Measurements from ENCODE around the gene SHB.

The SHB gene

GRCh38 chr9:38068701-38069628 lies at the start of gene SHB:
SHB (minus strand) TSS chr9:38069227; CDS start chr9:38068645, 582 bp downstream.
- Histone ChIP-seq H3K27me3 (ENCODE audit: control insufficient read depth, insufficient read depth, low read length) (no peaks in the 10 kb centered on the region), H3K4me1 (ENCODE audit: control insufficient read depth, insufficient read depth, low read length) (peaks cover 40% of the 10 kb centered on the region), H3K4me3 (ENCODE audit: low read length) (peak within 1 kb of the TSS; percentile 61), H3K9ac (ENCODE audit: low read length) (peak within 1 kb of the TSS; percentile 86), H3K36me3 (ENCODE audit: control insufficient read depth, insufficient read depth, low read length) (no peaks in the 10 kb centered on the region), H3K9me3 (ENCODE audit: control insufficient read depth, low read length) (no peaks in the 10 kb centered on the region)

GRCh38 chr9:38117651-38118050 lies 48.6 kb upstream of the SHB start:
- peaks cover 26% of the 10 kb centered on the region for H3K4me1 ChIP-seq (ENCODE audit: control insufficient read depth, insufficient read depth, low read length)
- no peak overlapping the region for H3K9ac ChIP-seq (ENCODE audit: low read length)
- H3K4me3 ChIP-seq (ENCODE audit: low read length), result no peak overlapping the region
- H3K27me3 ChIP-seq (ENCODE audit: control insufficient read depth, insufficient read depth, low read length), result no peaks in the 10 kb centered on the region
- H3K36me3 ChIP-seq (ENCODE audit: control insufficient read depth, insufficient read depth, low read length), result no peaks in the 10 kb centered on the region
- no peaks in the 10 kb centered on the region for H3K9me3 ChIP-seq (ENCODE audit: control insufficient read depth, low read length)

DNA sequence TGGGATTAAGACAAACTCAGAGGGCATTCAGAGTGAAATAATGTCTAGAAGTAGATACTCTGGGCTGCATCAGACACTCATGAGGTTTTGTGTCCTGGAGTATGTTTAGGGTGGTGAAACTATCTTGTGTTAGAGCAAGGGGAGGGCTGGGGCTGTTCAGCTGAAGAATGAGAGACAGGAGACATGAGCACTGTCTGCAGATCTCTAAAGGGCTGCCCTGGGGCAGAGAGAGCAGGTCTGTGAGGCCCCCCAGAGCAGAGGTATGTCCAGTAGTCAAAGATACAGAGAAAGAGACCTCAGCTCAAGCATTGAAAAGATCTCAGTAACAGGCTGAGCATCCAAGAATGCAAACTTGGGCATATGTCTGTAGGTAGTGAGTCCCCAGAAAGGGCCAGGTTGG lies 45.9 kb upstream of the SHB start:
- no peaks in the 10 kb centered on the region for H3K27me3 ChIP-seq (ENCODE audit: control insufficient read depth, insufficient read depth, low read length)
- no peaks in the 10 kb centered on the region for H3K36me3 ChIP-seq (ENCODE audit: control insufficient read depth, insufficient read depth, low read length)
- H3K4me1 ChIP-seq (ENCODE audit: control insufficient read depth, insufficient read depth, low read length), result peaks cover 14% of the 10 kb centered on the region
- H3K9ac ChIP-seq (ENCODE audit: low read length), result no peak overlapping the region
- H3K9me3 ChIP-seq (ENCODE audit: control insufficient read depth, low read length), result no peaks in the 10 kb centered on the region
- no peak overlapping the region for H3K4me3 ChIP-seq (ENCODE audit: low read length)

- Histone ChIP-seq H3K4me3 (ENCODE audit: low read length) (no peak overlapping the region), H3K4me1 (ENCODE audit: control insufficient read depth, insufficient read depth, low read length) (peaks cover 12% of the 10 kb centered on the region)
Observed at GRCh38 chr9:38112456-38112855, 43.4 kb upstream of the SHB start.

DNA sequence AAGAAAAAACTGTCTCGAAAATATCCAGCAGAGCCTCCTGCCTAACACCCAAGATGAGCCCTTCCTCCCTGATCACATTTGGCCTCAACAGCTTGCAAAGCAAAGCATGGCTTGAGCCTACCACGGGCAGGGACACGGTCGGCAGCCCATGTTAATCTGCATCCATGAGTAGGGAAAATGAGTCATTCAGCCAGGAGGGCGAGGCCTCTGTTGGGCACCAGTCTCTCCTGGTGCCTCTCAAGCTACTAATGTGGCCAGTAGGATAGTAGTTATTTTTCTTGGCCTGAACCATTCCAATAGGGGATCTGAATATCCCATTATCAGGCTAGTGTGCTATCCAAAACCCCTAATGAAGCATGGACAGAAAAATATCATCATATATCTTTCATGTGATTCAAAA lies 43.0 kb upstream of the SHB start:
- Histone ChIP-seq H3K4me3 (ENCODE audit: low read length) (no peak overlapping the region), H3K27me3 (ENCODE audit: control insufficient read depth, insufficient read depth, low read length) (no peaks in the 10 kb centered on the region), H3K4me1 (ENCODE audit: control insufficient read depth, insufficient read depth, low read length) (peaks cover 14% of the 10 kb centered on the region), H3K36me3 (ENCODE audit: control insufficient read depth, insufficient read depth, low read length) (no peaks in the 10 kb centered on the region), H3K9ac (ENCODE audit: low read length) (no peak overlapping the region), H3K9me3 (ENCODE audit: control insufficient read depth, low read length) (no peaks in the 10 kb centered on the region)

More at GRCh38 chr9:38112456-38112855, 43.4 kb upstream of the SHB start:
- no peaks in the 10 kb centered on the region for H3K9me3 ChIP-seq (ENCODE audit: control insufficient read depth, low read length)
- H3K9ac ChIP-seq (ENCODE audit: low read length), result no peak overlapping the region
- no peaks in the 10 kb centered on the region for H3K36me3 ChIP-seq (ENCODE audit: control insufficient read depth, insufficient read depth, low read length)
- H3K27me3 ChIP-seq (ENCODE audit: control insufficient read depth, insufficient read depth, low read length), result no peaks in the 10 kb centered on the region

GRCh38 chr9:38110476-38110875 lies 41.4 kb upstream of the SHB start:
- Histone ChIP-seq H3K27me3 (ENCODE audit: control insufficient read depth, insufficient read depth, low read length) (no peaks in the 10 kb centered on the region), H3K4me3 (ENCODE audit: low read length) (no peak overlapping the region), H3K9me3 (ENCODE audit: control insufficient read depth, low read length) (no peaks in the 10 kb centered on the region), H3K9ac (ENCODE audit: low read length) (no peak overlapping the region), H3K36me3 (ENCODE audit: control insufficient read depth, insufficient read depth, low read length) (no peaks in the 10 kb centered on the region), H3K4me1 (ENCODE audit: control insufficient read depth, insufficient read depth, low read length) (peaks cover 14% of the 10 kb centered on the region)

DNA sequence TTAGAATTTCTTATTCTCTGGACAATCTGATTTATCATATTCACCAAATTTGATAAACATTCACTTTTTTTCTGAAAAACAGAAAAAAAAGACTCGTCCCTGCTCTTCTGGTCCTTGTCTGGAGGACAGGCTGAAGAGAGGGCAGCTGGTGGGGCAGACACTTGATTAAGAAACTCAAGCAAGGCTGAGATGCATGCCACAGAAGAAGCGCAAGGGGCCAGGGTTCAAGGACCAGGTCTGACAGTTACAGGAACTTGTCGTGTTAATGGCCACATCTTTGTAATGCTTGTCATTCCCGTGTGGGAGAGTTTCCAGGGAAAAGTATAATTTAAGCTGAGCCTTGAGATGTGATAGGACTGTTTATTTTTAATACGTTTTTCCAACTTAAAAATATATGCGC lies 40.6 kb upstream of the SHB start:
- no peak overlapping the region for H3K9ac ChIP-seq (ENCODE audit: low read length)
- H3K4me1 ChIP-seq (ENCODE audit: control insufficient read depth, insufficient read depth, low read length), result peaks cover 14% of the 10 kb centered on the region
- H3K27me3 ChIP-seq (ENCODE audit: control insufficient read depth, insufficient read depth, low read length), result no peaks in the 10 kb centered on the region
- H3K4me3 ChIP-seq (ENCODE audit: low read length), result no peak overlapping the region
- no peaks in the 10 kb centered on the region for H3K9me3 ChIP-seq (ENCODE audit: control insufficient read depth, low read length)
- no peaks in the 10 kb centered on the region for H3K36me3 ChIP-seq (ENCODE audit: control insufficient read depth, insufficient read depth, low read length)

- H3K9ac ChIP-seq (ENCODE audit: low read length), result no peak overlapping the region
- no peaks in the 10 kb centered on the region for H3K36me3 ChIP-seq (ENCODE audit: control insufficient read depth, insufficient read depth, low read length)
- no peaks in the 10 kb centered on the region for H3K9me3 ChIP-seq (ENCODE audit: control insufficient read depth, low read length)
- peaks cover 14% of the 10 kb centered on the region for H3K4me1 ChIP-seq (ENCODE audit: control insufficient read depth, insufficient read depth, low read length)
- H3K27me3 ChIP-seq (ENCODE audit: control insufficient read depth, insufficient read depth, low read length), result no peaks in the 10 kb centered on the region
- H3K4me3 ChIP-seq (ENCODE audit: low read length), result no peak overlapping the region
Observed at GRCh38 chr9:38108326-38108725, 39.3 kb upstream of the SHB start.

- H3K9ac ChIP-seq (ENCODE audit: low read length), result no peak overlapping the region
- no peaks in the 10 kb centered on the region for H3K27me3 ChIP-seq (ENCODE audit: control insufficient read depth, insufficient read depth, low read length)
- H3K4me3 ChIP-seq (ENCODE audit: low read length), result no peak overlapping the region
- H3K4me1 ChIP-seq (ENCODE audit: control insufficient read depth, insufficient read depth, low read length), result peaks cover 14% of the 10 kb centered on the region
- H3K36me3 ChIP-seq (ENCODE audit: control insufficient read depth, insufficient read depth, low read length), result no peaks in the 10 kb centered on the region
- no peaks in the 10 kb centered on the region for H3K9me3 ChIP-seq (ENCODE audit: control insufficient read depth, low read length)
Observed at GRCh38 chr9:38107811-38108304, 38.8 kb upstream of the SHB start.

DNA sequence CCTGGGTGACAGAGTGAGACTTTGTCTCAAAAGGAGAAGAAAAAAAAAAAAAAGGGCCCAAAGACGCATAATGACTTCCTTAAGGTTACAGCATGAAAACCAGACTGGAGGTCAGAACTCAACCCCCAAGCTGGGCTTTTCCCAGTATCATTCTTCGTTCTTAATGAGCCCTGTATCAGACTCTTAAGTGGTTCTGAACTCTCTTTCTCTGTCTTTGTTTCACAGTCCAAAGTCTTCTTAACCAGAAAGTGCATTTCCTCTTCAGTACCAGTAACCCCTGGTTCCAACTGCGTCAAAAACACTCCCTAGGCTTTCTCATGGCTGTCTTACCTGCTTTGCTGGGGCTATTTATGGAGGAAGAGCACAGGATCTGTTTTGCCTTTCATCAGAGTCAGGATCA lies 38.4 kb upstream of the SHB start:
- no peaks in the 10 kb centered on the region for H3K9me3 ChIP-seq (ENCODE audit: control insufficient read depth, low read length)
- H3K4me3 ChIP-seq (ENCODE audit: low read length), result no peak overlapping the region
- no peak overlapping the region for H3K9ac ChIP-seq (ENCODE audit: low read length)
- no peaks in the 10 kb centered on the region for H3K27me3 ChIP-seq (ENCODE audit: control insufficient read depth, insufficient read depth, low read length)
- H3K36me3 ChIP-seq (ENCODE audit: control insufficient read depth, insufficient read depth, low read length), result no peaks in the 10 kb centered on the region
- H3K4me1 ChIP-seq (ENCODE audit: control insufficient read depth, insufficient read depth, low read length), result peaks cover 14% of the 10 kb centered on the region

DNA sequence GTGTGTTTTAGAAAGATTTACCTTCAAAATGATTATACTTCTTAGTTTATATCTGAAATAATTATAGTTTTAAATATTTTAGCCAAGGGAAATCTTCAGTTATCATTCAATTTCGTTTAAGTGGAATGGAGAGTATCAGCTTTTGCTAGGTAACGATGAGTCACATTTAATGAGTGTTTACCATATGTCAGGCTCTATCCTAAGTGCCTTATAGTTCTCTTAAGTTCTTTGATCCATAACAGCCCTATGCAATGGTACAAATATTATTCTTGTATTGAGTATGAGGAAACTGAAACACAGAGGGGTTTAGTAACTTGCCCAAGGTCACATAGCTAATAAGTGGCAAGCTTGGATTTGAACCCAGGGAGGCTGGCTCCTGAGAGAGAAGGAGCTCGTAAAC lies 37.5 kb upstream of the SHB start:
- Histone ChIP-seq H3K27me3 (ENCODE audit: control insufficient read depth, insufficient read depth, low read length) (no peaks in the 10 kb centered on the region), H3K4me1 (ENCODE audit: control insufficient read depth, insufficient read depth, low read length) (peaks cover 14% of the 10 kb centered on the region), H3K4me3 (ENCODE audit: low read length) (no peak overlapping the region), H3K9me3 (ENCODE audit: control insufficient read depth, low read length) (no peaks in the 10 kb centered on the region), H3K9ac (ENCODE audit: low read length) (no peak overlapping the region), H3K36me3 (ENCODE audit: control insufficient read depth, insufficient read depth, low read length) (no peaks in the 10 kb centered on the region)

GRCh38 chr9:38103340-38103739 lies 34.3 kb upstream of the SHB start:
- Histone ChIP-seq H3K4me3 (ENCODE audit: low read length) (no peak overlapping the region), H3K36me3 (ENCODE audit: control insufficient read depth, insufficient read depth, low read length) (no peaks in the 10 kb centered on the region), H3K9me3 (ENCODE audit: control insufficient read depth, low read length) (no peaks in the 10 kb centered on the region), H3K27me3 (ENCODE audit: control insufficient read depth, insufficient read depth, low read length) (no peaks in the 10 kb centered on the region), H3K4me1 (ENCODE audit: control insufficient read depth, insufficient read depth, low read length) (peaks cover 10% of the 10 kb centered on the region), H3K9ac (ENCODE audit: low read length) (no peak overlapping the region)
